ENCODE data around the gene DNLZ.

DNLZ gene

GRCh38 chr9:136342181-136343120, 21.1 kb downstream of the DNLZ start:
- DNase-seq, result no peak

GRCh38 chr9:136341769-136342168, 21.8 kb downstream of the DNLZ start:
- DNase-seq, result no peak

GRCh38 chr9:136341042-136341655, 22.4 kb downstream of the DNLZ start:
- no peak for DNase-seq

- no peak for DNase-seq
Observed at GRCh38 chr9:136340356-136341041, 23.0 kb downstream of the DNLZ start.

GRCh38 chr9:136339958-136340310, 23.6 kb downstream of the DNLZ start:
- no peak for DNase-seq

- no peak for DNase-seq
Observed at GRCh38 chr9:136339173-136339957, 24.2 kb downstream of the DNLZ start.

GRCh38 chr9:136338511-136338910, 25.0 kb downstream of the DNLZ start:
- DNase-seq, result no peak

GRCh38 chr9:136337416-136338395, 25.8 kb downstream of the DNLZ start:
- no peak for DNase-seq

GRCh38 chr9:136336881-136337280, 26.7 kb downstream of the DNLZ start:
- DNase-seq, result no peak

- no peak for DNase-seq
Observed at GRCh38 chr9:136336156-136336870, 27.2 kb downstream of the DNLZ start.

- no peak for DNase-seq
Observed at GRCh38 chr9:136335296-136336155, 28.0 kb downstream of the DNLZ start.

GRCh38 chr9:136334541-136334940, 29.0 kb downstream of the DNLZ start:
- no peak for DNase-seq

GRCh38 chr9:136333486-136333885, 30.1 kb downstream of the DNLZ start:
- DNase-seq, result no peak

- DNase-seq, result no peak
Observed at GRCh38 chr9:136333045-136333444, 30.5 kb downstream of the DNLZ start.

- DNase-seq, result no peak
Observed at GRCh38 chr9:136332482-136332983, 31.0 kb downstream of the DNLZ start.

GRCh38 chr9:136331556-136332481, 31.7 kb downstream of the DNLZ start:
- no peak for DNase-seq

- no peak for DNase-seq
Observed at GRCh38 chr9:136331030-136331429, 32.5 kb downstream of the DNLZ start.

GRCh38 chr9:136330406-136330990, 33.0 kb downstream of the DNLZ start:
- DNase-seq, result no peak

Data from DMS 273 treated with DMSO at 0.1 percent for 48 hours (cell line).